GM18508 (cell line): Measurements from ENCODE around the gene FLYWCH1.
"Not testable (repeated sequence)": the region's sequence is repeated elsewhere in the genome, so short reads cannot be mapped to it uniquely, and the experiment has no call there.

Experiments used
- ATAC-seq: cut with Tn5 transposase; IDR thresholded peaks from one replicate; pipeline ENCODE4 v1.9.1; 2021; ENCODE audit warnings: moderate number of reproducible peaks; ENCODE audit not compliant: insufficient read depth, unreplicated experiment

Gene FLYWCH1

GRCh38 chr16:2898831-2899563 is 12.7 kb upstream of the FLYWCH1 start:
- no peak for ATAC-seq

- ATAC-seq, result no peak
Measured at GRCh38 chr16:2899564-2900072, 12.1 kb upstream of the FLYWCH1 start.

DNA sequence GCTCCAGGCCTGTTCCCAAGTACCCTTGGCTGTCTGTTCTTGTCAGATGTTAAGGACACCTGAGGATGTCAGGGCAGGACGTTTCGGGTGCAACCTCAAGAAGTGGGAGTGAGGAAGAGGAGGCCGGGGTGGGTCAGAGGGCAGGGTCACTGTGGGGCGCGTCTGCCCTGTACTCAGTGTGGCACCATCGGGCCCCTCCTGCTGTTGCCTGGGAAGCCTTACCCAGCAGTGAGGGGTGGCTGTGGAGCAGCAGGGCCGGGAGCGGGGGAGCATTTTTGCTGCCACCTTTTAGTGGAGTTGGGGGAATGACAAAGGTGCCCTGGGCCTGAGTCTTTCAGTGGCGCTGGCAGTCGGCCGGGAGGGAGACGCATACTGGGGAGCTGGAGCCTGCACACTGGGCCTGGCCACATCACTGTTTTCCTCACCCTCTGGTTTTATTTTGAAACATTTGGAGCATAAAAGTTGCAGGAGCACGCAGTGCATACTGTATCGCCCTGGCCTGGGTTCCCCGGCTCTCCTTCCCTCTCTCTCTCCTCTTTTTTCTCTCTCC is 11.1 kb upstream of the FLYWCH1 start:
- ATAC-seq, result no peak

- no peak for ATAC-seq
Measured at GRCh38 chr16:2902337-2903130, 9.2 kb upstream of the FLYWCH1 start.

DNA sequence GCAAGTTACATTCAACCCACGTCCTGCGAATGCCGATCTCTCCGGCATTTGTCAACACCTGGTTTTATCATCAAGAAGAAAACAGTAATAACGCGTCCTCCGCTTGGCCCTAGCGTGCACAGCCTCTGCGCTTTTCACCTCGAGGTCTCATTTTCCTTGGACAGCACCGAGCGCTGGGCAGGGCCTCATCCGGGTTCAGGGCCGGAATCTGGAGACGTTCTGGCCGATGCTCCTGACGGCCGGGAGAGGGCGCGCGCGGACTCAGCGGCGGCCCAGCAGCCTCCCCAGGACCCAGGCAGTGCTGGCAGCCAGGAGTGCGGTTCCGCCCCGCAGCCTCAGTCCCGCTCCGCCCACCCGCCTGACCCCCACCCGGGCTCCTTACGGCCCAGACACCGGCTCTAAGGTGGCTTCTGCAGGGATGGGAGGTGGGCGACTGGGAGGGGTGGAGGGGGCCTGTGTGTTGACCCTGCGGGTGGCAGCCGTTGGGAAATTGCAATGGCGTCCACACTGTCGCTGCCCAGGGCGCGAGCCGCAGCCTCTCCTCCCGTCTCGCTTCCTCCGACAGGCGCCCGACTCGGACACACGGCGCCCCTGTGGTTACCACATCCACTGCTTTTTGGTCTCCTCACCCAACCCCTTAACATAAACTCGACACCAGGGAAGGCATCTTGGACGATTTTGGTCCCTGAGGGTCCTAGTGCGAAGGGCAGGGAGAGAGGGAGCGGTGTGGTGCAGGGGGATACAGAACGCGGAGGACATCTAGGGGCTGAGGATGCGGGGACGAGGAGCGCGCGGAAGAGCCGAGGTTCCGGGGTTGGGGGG is 7.4 kb upstream of the FLYWCH1 start:
- no peak for ATAC-seq

- ATAC-seq, result no peak
Measured at GRCh38 chr16:2904922-2905240, 6.8 kb upstream of the FLYWCH1 start.

GRCh38 chr16:2905241-2905987 is 6.3 kb upstream of the FLYWCH1 start:
- ATAC-seq, result no peak

- no peak for ATAC-seq
Measured at GRCh38 chr16:2905988-2906387, 5.7 kb upstream of the FLYWCH1 start.

- not testable (repeated sequence) for ATAC-seq
Measured at GRCh38 chr16:2907084-2907753, 4.5 kb upstream of the FLYWCH1 start.

- ATAC-seq, result no peak
Measured at GRCh38 chr16:2910441-2910969, 1.2 kb upstream of the FLYWCH1 start.

DNA sequence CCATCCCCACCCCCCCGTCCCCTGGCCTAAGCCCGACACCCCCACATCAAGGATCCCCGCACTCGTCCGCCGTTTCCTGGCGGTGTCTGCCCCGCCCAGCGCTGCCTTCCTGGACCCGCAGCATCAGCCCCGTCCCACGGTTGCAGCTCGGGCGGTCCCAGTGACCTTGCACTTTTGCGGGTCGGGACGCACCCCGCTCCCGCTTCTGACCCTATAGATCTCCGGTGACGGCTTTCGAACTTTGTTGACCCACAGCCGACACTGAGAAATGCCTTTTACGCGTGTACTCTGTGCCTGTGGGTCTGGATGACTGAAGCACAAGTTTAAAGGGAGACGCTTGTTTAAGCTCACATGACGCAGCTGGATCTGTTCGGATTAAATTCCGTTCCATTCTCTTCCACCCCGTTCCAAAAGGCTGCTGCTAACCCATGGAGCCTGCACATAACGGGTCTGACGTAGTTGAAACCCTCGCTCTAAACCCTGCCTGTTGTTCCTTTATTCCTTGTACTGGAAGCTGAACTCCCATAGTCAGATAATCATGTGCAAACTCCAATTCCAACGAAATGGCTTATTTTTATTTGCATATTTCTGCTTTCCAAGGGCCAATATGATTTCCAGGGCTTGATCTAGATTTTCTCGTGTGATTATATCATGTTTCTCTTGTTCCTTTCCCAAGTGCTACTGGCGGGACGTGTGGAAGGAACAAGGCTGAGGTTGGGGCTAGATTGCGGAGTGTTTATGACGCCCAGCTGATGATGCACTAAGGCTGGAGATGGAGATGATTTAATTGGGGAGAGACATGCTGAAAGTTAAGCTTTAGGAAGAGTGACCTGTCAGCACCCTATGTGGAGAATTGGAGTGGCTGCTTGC is 834 bp downstream of the FLYWCH1 start:
- no peak for ATAC-seq

DNA sequence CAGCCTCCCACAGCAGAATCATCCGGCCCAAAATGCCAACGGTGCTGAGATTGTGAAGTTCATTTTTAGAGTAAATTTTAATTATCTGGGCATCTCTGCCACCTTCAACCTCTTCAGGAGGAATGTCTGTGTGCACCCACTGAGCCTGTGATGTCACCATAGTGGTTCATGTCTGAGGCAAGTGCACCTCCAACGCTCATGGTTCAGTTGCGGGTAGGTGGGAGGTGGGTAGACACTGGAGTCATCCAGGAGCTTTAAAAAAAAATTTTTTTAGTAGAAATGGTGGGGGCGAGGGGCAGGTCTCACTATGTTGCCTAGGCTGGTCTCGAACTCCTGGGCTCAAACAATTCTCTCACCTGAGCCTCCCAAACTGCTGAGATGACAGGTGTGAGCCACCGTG is 1.9 kb downstream of the FLYWCH1 start:
- ATAC-seq, result no peak

- ATAC-seq, result no peak
Measured at GRCh38 chr16:2914233-2914632, 2.5 kb downstream of the FLYWCH1 start.

- ATAC-seq, result no peak
Measured at GRCh38 chr16:2915196-2915929, 3.6 kb downstream of the FLYWCH1 start.

DNA sequence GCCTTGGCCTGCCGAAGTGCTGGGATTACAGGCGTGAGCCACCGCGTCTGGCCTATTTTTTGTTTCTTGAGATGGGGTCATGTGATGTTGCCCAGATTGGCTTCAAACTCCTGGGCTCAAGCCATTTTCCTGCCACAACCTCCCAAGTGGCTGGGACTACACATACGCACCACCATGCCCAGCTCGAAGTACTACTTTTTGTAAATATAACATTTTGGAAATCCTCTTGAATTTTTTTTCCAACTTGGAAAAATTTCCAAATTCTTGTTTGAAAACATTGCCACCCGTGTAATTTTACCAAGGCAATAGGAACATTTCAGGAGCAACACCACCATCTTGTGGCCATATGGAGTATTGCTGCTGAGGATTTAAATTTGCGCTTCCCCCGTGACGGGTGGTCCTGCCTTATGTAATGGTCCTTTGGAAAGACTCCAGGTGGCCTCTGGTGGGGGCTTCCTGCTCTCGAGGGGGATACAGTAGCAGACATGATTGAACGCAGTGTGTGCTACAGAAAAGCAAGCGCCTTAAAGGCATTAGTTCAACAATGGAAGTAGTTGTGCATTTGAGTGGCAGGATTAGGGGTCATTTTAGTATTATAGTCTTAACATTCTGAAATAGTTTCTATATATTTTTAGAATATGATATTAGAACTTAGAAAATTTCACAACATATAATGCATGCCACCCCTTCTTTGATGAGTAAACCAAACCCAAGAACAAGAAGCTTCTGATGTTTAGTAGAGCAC is 8.0 kb downstream of the FLYWCH1 start:
- ATAC-seq, result no peak

DNA sequence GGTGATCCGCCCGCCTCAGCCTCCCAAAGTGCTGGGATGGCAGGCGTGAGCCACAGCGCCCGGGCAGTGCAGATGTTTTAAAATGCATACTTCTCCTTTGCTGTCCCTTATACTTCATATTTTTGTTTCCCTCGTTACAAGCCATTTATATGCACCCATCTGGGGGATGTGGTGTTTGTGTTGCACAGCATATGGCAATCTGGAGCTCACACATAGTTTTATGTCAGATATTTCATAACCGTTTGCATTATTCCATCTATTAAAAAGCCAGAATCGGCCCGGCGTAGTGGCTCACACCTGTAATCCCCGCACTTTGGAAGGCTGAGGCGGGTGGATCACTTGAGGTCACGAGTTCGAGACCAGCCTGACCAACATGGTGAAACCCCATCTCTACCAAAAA is 11.8 kb downstream of the FLYWCH1 start:
- no peak for ATAC-seq
